Activated T-cell treated with anti-CD3 and anti-CD28 coated beads, Interleukin-2, amount 50 U/mL, for 24 hours (primary cell): ENCODE results near the gene RPRML.
"Not testable (repeated sequence)": the region's sequence is repeated elsewhere in the genome, so short reads cannot be mapped to it uniquely, and the experiment has no call there.

Experiments used
- DNase-seq: peaks from one replicate; pipeline ENCODE4 v3.0.0-alpha.2; 2020
- H3K27ac Mint-ChIP-seq: 2 replicates; pipeline ENCODE4 v1.8.0; 2020; ENCODE audit warnings: mild to moderate bottlenecking, mixed read lengths
- H3K27me3 Mint-ChIP-seq: 2 replicates; pipeline ENCODE4 v1.8.0; 2020; ENCODE audit warnings: mixed read lengths
- H3K36me3 Mint-ChIP-seq: 2 replicates; pipeline ENCODE4 v1.8.0; 2020; ENCODE audit warnings: low read depth, mixed read lengths
- H3K4me1 Mint-ChIP-seq: 2 replicates; pipeline ENCODE4 v1.8.0; 2020; ENCODE audit warnings: low read depth, mixed read lengths
- H3K4me3 Mint-ChIP-seq: 2 replicates; pipeline ENCODE4 v1.8.0; 2020; ENCODE audit warnings: mild to moderate bottlenecking, moderate library complexity, mixed read lengths
- H3K9me3 Mint-ChIP-seq: 2 replicates; pipeline ENCODE4 v1.8.0; 2020; ENCODE audit warnings: mixed read lengths

RPRML gene

DNA sequence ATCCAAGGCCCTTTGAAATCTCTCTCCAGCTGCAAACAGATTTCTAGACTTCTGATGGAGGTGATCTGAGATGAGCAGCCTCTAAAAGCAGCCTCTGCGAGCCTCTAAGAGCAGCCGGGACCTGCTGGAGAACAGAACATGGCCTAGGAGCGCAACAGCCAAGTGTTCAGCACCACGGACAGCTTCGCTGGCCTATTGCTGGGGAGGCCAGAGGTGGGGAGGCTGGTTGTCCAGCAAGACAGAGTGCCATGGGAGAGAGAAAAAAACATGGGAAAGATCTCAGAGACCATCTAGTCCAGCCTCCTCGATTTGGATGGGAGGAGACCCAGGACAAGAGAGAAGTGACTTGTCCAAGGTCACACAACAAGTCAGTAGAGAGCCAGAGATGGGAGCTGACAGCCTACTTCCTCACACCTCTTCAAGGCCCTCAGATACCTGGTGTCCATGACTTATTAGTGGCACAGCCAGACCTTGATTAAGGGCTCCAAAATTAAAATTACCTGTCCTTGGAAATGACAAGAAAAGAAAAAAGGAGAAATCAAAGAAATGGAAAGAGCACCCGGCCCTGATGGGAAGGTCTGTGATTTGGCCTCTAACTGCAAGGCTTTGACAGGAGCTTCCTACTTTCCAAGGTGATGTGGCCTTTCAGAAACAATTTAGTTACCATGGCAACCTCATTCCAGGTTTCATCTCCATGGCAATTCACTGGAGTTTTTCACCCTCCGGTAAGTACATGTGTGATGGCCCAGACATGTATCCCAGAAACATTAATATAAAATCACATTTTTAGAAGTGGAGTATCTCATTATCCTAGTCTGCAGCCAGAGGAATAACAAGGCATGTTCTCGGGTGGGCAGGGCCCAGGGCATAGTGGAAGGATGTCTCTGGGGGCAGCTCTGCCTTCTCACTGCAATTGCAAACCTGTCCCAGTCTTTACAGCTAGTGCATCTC lies 14.5 kb downstream of the RPRML start:
- no peaks in the 10 kb centered on the region for H3K27me3 Mint-ChIP-seq
- DNase-seq = no peak
- H3K36me3 Mint-ChIP-seq = peaks cover 22% of the 10 kb centered on the region
- H3K4me3 Mint-ChIP-seq = no peak overlapping the region
- no peak overlapping the region for H3K27ac Mint-ChIP-seq
- peaks cover 7% of the 10 kb centered on the region for H3K4me1 Mint-ChIP-seq
- no peaks in the 10 kb centered on the region for H3K9me3 Mint-ChIP-seq

GRCh38 chr17:46963571-46963970 lies 15.5 kb downstream of the RPRML start:
- DNase-seq = no peak
- peaks cover 24% of the 10 kb centered on the region for H3K36me3 Mint-ChIP-seq
- H3K27ac Mint-ChIP-seq = no peak overlapping the region
- H3K27me3 Mint-ChIP-seq = no peaks in the 10 kb centered on the region
- no peak overlapping the region for H3K4me3 Mint-ChIP-seq
- H3K9me3 Mint-ChIP-seq = no peaks in the 10 kb centered on the region
- H3K4me1 Mint-ChIP-seq = peaks cover 7% of the 10 kb centered on the region

DNA sequence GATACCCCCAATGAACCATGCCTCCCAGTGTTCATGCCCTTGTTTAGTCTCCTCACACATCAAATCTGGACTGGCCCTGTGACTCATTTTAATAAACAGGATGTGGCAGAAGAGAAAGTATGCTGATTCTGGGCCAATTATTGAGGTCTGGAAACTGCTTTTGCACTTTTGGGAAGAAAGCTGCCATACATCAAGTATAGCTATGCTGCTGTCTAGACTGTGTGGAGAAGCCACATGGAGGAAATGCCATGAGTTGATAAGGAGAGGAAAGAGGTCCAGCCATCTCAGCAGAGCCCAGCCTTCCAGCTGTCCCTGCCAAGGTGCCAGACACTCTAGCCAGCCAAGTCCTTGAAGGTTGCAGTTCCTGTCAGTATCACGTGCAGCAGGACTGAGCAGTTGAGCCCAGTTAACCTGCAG lies 16.7 kb downstream of the RPRML start:
- no peaks in the 10 kb centered on the region for H3K9me3 Mint-ChIP-seq
- H3K4me1 Mint-ChIP-seq = peaks cover 7% of the 10 kb centered on the region
- no peak overlapping the region for H3K27ac Mint-ChIP-seq
- H3K27me3 Mint-ChIP-seq = no peaks in the 10 kb centered on the region
- no peak for DNase-seq
- H3K36me3 Mint-ChIP-seq = peaks cover 16% of the 10 kb centered on the region
- H3K4me3 Mint-ChIP-seq = no peak overlapping the region

DNA sequence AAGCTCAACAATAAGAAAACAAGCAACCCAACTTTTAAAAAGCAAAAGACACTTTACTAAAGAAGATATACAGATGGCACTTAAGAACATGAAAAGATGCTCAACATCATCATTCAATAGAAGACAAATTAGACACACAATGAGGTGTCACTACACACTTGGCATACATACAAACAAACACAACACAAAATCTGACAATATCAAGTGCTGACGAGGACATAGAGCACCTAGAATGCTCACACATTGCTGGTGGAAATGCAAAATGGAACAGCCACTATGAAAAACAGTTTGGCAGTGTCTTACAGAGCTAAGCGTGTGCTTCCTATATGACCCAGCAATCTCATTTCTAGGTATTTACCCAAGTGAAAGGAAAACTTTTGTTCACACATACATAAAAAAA lies 18.9 kb downstream of the RPRML start:
- no peaks in the 10 kb centered on the region for H3K9me3 Mint-ChIP-seq
- no peaks in the 10 kb centered on the region for H3K27me3 Mint-ChIP-seq
- no peak overlapping the region for H3K4me3 Mint-ChIP-seq
- H3K4me1 Mint-ChIP-seq = peaks cover 7% of the 10 kb centered on the region
- no peak for DNase-seq
- peaks cover 20% of the 10 kb centered on the region for H3K36me3 Mint-ChIP-seq
- no peak overlapping the region for H3K27ac Mint-ChIP-seq

GRCh38 chr17:46958041-46958591 lies 20.9 kb downstream of the RPRML start:
- H3K27ac Mint-ChIP-seq = no peak overlapping the region
- no peaks in the 10 kb centered on the region for H3K9me3 Mint-ChIP-seq
- no peak for DNase-seq
- peaks cover 20% of the 10 kb centered on the region for H3K36me3 Mint-ChIP-seq
- peaks cover 7% of the 10 kb centered on the region for H3K4me1 Mint-ChIP-seq
- H3K4me3 Mint-ChIP-seq = no peak overlapping the region
- H3K27me3 Mint-ChIP-seq = no peaks in the 10 kb centered on the region

DNA sequence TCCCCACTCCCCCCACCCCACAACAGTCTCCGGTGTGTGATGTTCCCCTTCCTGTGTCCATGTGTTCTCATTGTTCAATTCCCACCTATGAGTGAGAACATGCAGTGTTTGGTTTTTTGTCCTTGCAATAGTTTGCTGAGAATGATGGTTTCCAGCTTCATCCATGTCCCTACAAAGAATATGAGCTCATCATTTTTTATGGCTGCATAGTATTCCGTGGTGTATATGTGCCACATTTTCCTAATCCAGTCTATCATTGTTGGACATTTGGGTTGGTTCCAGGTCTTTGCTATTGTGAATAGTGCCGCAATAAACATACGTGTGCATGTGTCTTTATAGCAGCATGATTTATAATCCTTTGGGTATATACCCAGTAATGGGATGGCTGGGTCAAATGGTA lies 25.9 kb downstream of the RPRML start:
- not testable (repeated sequence) for H3K4me1 Mint-ChIP-seq, H3K27ac Mint-ChIP-seq, H3K27me3 Mint-ChIP-seq, H3K4me3 Mint-ChIP-seq, DNase-seq, H3K9me3 Mint-ChIP-seq
- peaks cover 14% of the 10 kb centered on the region for H3K36me3 Mint-ChIP-seq

GRCh38 chr17:46952115-46952514 lies 26.9 kb downstream of the RPRML start:
- Mint-ChIP-seq H3K27ac (no peak overlapping the region), H3K27me3 (no peaks in the 10 kb centered on the region), H3K4me1 (no peaks in the 10 kb centered on the region), H3K9me3 (no peaks in the 10 kb centered on the region), H3K4me3 (no peak overlapping the region), H3K36me3 (peaks cover 13% of the 10 kb centered on the region)
- no peak for DNase-seq

DNA sequence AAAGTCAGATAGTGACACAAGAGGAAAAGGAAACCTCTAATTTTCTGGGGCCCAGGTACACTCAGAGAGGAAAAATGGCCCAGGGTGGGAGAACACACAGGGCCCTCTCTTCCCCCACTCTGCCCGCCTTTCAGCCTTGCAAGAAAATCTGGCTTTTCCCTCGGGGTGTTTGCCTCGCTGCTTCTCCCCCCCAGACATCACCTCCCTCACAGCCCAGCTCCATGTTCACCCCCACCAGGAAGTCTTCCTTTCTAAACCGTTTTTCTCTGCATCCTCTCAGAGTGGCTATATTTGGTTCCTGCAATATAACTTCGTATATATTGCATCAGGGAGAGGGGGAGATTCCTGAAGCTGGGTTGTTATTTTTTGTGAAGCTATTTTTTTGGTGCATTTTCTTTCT lies 27.3 kb downstream of the RPRML start:
- Mint-ChIP-seq H3K4me1 (no peaks in the 10 kb centered on the region), H3K27me3 (no peaks in the 10 kb centered on the region), H3K27ac (no peak overlapping the region), H3K9me3 (no peaks in the 10 kb centered on the region), H3K4me3 (no peak overlapping the region), H3K36me3 (peaks cover 13% of the 10 kb centered on the region)
- DNase-seq = no peak

DNA sequence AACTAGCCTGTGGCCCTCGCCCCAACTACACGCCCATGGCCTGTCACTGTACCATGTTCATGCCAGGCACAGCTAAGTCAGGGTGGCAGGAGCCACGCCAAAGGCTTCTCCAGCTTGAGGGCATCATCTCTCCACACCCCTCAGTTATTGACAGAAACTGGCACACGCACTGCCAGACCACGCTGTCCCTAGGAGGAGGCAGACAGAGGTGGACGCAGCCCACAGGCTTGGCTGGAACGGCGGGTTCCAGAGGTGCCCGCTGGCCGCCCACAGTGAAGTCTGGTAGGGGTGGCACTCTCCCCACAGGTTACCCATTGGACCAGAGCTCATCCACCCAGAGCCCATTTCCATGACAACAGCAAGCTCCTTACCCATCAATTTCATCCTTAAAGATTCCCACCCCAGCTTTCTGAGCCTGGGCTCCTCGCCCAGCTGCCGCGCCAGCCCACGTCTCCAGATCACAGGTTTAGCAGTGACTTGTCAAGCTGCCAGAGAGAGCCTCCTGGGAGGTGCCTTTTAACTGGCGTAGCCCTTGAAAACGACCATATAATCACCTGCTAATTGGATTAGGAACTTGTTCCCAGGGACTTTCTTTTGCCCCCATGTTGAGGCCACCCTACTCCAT lies 27.9 kb downstream of the RPRML start:
- DNase-seq = no peak
- H3K9me3 Mint-ChIP-seq = no peaks in the 10 kb centered on the region
- no peaks in the 10 kb centered on the region for H3K27me3 Mint-ChIP-seq
- no peak overlapping the region for H3K27ac Mint-ChIP-seq
- H3K36me3 Mint-ChIP-seq = peaks cover 13% of the 10 kb centered on the region
- no peaks in the 10 kb centered on the region for H3K4me1 Mint-ChIP-seq
- H3K4me3 Mint-ChIP-seq = no peak overlapping the region

DNA sequence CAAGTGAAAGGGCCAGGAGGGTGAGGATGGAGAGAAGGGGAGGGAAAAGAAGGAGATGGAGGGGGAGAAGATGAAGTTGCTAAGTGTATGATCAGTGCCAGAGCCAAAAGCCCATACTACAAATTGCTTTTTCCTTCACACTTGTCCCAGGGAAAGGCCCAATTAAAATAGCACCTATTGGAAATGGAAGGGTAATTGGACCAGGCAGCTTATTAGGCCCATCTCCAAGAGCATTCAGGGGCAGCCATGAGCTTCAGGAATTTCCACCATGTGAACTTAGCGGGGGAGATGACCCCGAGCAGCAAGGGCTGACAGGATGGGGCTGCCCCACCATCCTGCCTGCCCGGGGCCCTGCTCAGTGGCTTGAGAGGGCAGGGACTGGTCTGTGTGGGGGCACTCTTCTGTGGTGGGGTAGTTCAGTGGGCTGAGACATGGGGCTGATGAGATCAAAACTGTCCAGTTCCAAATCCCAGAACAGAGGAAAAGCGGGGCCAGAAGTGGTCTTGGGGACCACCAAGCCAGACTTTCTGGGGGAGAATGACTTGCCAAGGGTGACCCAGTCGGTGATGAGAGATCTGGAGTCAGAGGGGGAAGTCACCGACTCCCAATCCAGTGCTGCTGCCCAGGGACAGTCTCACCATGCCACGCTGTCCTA lies 28.6 kb downstream of the RPRML start:
- Mint-ChIP-seq H3K9me3 (no peaks in the 10 kb centered on the region), H3K27ac (no peak overlapping the region), H3K4me1 (no peaks in the 10 kb centered on the region), H3K36me3 (peaks cover 9% of the 10 kb centered on the region), H3K4me3 (no peak overlapping the region), H3K27me3 (no peaks in the 10 kb centered on the region)
- DNase-seq = no peak

DNA sequence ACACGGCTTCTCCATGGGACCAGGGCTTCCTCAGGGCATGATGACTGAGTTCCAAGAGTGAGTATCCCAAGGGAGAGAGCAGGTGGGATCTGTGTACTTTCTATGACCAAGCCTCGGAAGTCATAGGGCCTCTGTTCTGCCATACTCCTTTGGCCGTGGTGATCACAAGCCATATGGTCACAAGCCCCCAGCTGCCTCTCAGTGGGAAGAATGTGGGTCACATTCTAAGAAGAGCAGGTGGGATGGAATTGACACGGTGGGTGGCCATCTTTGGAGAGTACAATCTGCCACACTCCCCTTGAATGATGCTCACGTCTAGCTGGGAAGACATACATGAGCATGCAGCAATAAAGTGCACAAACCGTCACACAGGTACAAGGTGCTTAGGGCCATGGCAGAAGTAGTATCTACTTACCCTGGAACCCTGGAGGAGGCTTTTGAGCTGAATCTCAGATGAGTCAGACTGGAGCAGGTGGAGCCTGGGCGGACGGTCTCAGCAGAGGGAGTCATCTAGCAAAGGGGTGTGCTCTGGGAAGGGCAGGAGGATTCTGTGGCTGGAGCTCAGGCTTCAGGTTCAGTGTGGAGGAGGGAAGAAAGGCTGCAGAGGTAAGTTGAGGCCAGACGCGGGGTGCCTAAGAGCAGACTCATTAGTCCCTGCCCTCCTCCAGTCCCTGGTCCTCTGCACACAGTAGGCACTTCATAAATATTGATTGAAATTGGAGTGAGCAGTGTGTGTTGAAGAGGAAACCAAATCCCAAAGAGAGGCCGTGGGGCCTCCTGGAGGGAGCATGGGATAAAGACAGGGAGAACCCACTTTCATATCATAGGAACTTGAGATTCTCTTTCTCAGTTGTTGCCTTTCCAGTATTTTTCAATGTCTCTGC lies 29.5 kb downstream of the RPRML start:
- no peaks in the 10 kb centered on the region for H3K9me3 Mint-ChIP-seq
- H3K27ac Mint-ChIP-seq = no peak overlapping the region
- no peak for DNase-seq
- no peaks in the 10 kb centered on the region for H3K27me3 Mint-ChIP-seq
- peaks cover 7% of the 10 kb centered on the region for H3K36me3 Mint-ChIP-seq
- peaks cover 2% of the 10 kb centered on the region for H3K4me1 Mint-ChIP-seq
- H3K4me3 Mint-ChIP-seq = no peak overlapping the region

GRCh38 chr17:46948544-46948943 lies 30.5 kb downstream of the RPRML start:
- no peak for DNase-seq
- H3K27me3 Mint-ChIP-seq = no peaks in the 10 kb centered on the region

GRCh38 chr17:46947216-46947615 lies 31.8 kb downstream of the RPRML start:
- H3K36me3 Mint-ChIP-seq = peaks cover 10% of the 10 kb centered on the region
- peaks cover 18% of the 10 kb centered on the region for H3K4me1 Mint-ChIP-seq
- H3K4me3 Mint-ChIP-seq = no peak overlapping the region
- no peak overlapping the region for H3K27ac Mint-ChIP-seq
- H3K27me3 Mint-ChIP-seq = no peaks in the 10 kb centered on the region
- H3K9me3 Mint-ChIP-seq = no peaks in the 10 kb centered on the region
- no peak for DNase-seq

More at GRCh38 chr17:46948544-46948943, 30.5 kb downstream of the RPRML start:
- Mint-ChIP-seq H3K36me3 (peaks cover 7% of the 10 kb centered on the region), H3K4me3 (no peak overlapping the region), H3K9me3 (no peaks in the 10 kb centered on the region), H3K27ac (no peak overlapping the region), H3K4me1 (peaks cover 10% of the 10 kb centered on the region)

DNA sequence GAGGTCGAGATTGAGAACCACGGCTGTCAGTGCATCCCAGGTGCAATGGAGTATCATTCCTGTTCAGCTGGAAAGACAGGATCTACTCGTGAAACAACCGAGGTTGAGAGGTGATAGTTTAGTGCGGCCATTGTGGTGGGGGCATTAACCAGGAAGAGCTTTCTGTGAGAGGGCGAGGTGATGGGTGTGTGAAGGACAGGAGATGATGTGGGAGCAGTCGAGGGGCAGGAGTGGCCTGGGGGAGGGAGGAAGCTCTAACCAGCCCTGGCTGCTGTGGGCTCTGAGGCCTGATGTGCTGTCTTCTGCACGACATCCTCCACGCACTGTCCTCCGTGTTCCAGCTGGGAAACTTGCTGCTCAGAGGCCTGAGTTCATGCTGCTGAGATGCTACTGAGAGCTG lies 34.1 kb downstream of the RPRML start:
- Mint-ChIP-seq H3K27me3 (no peaks in the 10 kb centered on the region), H3K27ac (no peak overlapping the region), H3K4me1 (peaks cover 21% of the 10 kb centered on the region), H3K36me3 (peaks cover 30% of the 10 kb centered on the region), H3K9me3 (no peaks in the 10 kb centered on the region), H3K4me3 (no peak overlapping the region)
- no peak for DNase-seq
